NCI-H2171 treated with DMSO at 0.1 percent for 48 hours (cell line): Measurements from ENCODE around the gene RAB20.
"Not testable (repeated sequence)": the region's sequence is repeated elsewhere in the genome, so short reads cannot be mapped to it uniquely, and the experiment has no call there.

Experiments used
- DNase-seq: peaks from one replicate; lab custom pipeline; 2025; lab: John Stamatoyannopoulos, UW

RAB20 gene, protein sequence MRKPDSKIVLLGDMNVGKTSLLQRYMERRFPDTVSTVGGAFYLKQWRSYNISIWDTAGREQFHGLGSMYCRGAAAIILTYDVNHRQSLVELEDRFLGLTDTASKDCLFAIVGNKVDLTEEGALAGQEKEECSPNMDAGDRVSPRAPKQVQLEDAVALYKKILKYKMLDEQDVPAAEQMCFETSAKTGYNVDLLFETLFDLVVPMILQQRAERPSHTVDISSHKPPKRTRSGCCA

DNA sequence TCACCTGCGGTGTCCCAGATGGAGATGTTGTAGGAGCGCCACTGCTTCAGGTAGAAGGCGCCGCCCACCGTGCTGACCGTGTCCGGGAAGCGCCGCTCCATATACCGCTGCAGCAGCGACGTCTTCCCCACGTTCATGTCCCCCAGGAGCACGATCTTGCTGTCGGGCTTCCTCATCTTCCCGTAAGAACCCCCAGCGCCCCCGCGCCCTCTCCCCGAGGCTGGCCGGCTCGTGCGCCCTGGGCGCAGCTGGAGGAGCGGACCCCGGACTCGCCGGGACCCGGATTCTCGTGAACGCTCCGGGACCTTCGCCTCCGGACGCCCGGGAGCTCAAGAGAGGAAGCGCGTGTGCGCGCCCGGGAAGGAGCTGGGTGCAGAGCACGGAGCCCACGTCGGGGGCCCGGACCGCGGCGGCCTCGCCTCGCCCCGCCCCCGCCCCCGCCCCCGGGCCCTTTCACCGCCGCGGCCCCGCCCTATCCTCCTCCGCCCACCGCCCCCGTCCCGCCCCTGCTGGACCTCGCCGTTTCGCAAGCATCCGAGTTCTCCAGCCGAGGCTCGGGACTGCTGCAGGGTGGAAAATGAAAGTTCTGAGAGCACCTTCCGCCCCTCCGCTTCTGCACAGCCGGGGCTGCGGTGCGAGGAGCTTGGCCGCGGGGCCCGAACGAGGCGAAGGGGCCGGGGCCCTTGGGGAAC lies at the start of gene RAB20:
TSS of gene RAB20 (minus strand) at position 379 of the 692 bp plus-strand sequence. CDS start at position 176, 203 bp downstream.
- no peak for DNase-seq

- no peak for DNase-seq
These were observed 49.6 kb upstream of the RAB20 start for GRCh38 chr13:110610955-110611595.

DNA sequence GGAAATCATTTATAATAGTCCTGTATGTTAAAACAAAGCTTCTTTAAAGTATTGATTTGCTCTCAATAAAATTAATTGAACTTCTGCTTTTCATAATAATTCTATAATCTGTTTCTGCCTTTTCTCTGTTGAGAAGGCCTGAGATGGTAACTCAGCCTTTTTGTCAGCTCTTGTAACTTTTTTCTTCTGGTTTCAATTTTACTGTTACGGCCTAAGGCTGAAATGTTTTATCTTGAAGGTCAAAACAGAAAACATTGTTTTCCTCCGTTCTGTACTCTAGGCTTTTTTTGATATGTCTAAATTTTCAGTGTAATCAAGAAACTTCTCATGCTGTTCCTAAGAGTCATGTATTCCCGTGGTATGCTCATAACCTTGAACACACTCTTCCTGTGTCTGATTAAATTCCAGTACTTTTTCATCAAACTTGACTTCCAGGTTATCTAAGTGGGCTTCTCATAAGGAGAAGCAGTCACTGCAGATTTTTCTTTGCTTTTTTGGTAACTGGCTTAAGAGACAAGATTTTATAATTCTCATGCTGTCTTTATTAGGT lies 46.2 kb upstream of the RAB20 start:
- no peak for DNase-seq

DNA sequence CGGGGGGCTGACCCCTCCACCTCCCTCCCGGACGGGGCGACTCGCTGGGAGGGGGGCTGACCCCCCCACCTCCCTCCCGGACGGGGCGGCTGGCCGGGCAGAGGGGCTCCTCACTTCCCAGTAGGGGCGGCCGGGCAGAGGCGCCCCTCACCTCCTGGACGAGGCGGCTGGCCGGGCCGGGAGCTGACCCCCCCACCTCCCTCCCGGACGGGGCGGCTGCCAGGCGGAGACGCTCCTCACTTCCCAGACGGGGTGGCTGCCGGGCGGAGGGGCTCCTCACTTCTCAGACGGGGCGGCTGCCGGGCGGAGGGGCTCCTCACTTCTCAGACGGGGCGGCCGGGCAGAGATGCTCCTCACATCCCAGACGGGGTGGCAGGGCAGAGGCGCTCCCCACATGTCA lies 44.8 kb upstream of the RAB20 start:
- DNase-seq: not testable (repeated sequence)

GRCh38 chr13:110605132-110605531 lies 43.6 kb upstream of the RAB20 start:
- no peak for DNase-seq

- no peak for DNase-seq
These were observed 39.5 kb upstream of the RAB20 start for GRCh38 chr13:110600980-110601379.

DNA sequence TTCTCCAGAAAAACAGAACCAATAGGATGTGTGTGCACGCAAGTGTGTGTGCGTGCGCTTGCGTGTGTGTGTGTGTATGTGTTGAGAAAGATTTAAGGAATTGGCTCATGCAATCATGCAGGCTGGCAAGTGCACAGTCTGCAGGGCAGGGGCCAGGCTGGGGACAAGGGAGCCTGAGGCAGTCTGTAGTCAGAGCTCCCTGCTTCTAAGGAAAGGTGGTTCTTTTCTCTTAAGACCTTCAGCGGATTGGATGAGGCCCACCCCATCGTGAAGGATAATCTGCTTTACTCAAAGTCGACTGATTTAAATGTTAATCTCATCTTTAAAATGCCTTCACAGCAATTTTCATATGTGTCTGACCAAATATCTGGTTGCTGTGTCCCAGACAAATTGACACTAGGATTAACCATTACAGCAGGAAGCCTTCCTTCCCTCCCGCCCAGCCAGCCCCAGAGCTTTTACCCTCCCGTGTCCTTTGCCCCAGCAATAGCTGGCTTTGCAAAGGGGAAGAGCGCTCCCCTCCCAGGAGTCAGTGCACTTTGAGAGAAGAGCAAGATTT lies 38.8 kb upstream of the RAB20 start:
- DNase-seq: no peak

- no peak for DNase-seq
These were observed 35.6 kb upstream of the RAB20 start for GRCh38 chr13:110597041-110597689.

DNA sequence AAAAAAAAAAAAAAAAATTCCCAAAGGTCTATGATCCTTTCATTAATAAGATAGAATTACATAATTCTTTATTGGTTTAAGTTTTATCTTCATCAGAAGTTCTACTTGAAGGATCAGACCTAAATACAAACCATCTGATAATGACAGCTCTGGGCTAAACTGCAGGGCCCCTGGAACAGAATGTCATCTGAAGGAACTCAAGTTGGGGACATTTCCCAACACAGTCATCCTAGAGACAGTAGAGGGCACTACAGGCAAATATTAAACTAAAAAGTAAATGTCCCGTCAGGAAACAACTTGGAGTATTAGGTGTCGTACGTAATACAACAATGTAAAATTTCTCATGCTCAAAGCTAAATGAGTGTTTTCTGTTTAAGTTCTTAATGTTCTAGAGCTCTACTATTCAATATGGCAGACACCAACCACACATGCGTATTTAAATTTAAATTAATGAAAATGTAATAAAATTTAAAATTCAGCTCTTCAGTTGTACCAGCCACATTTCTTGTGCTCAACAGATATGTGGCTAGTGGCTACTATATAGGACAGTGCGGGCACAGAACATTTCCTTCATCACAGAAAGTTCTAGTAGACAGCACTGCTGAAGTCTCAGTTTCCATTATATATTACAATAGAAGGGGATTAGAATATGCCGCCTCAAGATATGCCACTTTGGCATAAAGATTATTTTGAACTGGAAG lies 32.1 kb upstream of the RAB20 start:
- DNase-seq: peak; percentile 40

DNA sequence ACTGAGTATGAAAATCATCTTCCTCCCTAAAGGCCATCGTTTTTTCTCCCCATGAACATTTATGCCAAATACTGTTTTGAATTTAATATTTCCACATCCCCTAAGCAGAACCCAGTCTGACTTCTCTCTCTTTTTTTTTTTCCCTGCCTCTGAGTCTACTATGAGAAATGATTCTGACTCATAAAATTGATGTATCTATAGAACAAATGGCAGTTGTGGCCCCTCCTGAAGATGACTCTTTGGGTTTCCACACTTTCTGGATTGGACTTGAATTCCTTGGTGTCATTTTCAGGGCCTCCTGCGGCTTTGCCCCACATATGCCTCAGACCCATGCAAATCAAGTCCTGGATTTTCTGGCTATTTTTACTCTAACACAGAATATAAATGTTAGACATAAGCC lies 31.1 kb upstream of the RAB20 start:
- no peak for DNase-seq

GRCh38 chr13:110590577-110590976 lies 29.1 kb upstream of the RAB20 start:
- DNase-seq: no peak

- no peak for DNase-seq
These were observed 28.4 kb upstream of the RAB20 start for GRCh38 chr13:110589793-110590390.

GRCh38 chr13:110583178-110583865 lies 21.8 kb upstream of the RAB20 start:
- DNase-seq: no peak

DNA sequence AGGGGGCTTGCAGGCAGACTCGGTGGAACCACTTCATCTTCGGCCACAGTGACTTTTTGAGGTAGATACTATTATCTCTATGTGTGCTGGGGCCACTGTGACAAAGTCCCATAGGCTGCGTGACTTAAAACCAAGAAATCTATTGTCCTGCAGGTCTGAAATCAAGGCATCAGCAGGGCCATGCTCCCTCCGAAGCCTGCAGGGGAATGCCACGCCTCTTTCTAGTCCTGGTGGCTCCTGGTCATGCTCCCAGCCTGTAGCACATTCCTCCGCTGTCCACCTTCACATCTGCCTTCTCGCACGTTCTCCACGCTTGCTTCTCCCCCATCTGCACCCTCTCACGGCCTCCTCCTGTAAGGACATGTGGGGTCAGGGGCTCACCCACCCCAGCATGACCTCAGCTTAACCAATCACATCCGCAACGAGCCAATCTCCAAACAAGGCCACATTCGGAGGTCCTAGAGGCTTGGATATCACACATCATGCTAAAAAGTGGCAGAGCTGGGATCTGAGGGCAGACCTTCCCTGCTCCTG lies 21.0 kb upstream of the RAB20 start:
- no peak for DNase-seq

- no peak for DNase-seq
These were observed 20.1 kb upstream of the RAB20 start for GRCh38 chr13:110581506-110582185.

DNA sequence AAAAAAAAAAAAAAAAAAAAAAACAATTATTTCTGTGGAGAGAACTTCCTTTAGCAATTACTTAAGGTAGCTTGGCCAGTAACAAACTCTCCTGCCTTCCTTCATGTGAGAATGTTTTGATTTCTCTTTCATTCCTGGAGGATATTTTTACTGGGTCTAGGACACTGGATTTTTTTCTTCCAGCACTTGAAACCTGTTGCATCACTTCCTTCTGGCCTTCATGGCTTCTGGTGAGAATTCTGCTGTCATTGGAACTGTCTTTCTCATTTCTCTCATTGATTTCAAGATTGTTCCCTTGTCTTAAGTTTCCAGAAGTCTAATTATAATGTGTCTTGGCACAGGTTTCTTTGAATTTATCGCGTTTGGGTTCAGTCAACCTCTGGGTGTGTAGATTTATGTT lies 19.3 kb upstream of the RAB20 start:
- DNase-seq: no peak

- no peak for DNase-seq
These were observed 16.8 kb upstream of the RAB20 start for GRCh38 chr13:110578363-110578762.

DNA sequence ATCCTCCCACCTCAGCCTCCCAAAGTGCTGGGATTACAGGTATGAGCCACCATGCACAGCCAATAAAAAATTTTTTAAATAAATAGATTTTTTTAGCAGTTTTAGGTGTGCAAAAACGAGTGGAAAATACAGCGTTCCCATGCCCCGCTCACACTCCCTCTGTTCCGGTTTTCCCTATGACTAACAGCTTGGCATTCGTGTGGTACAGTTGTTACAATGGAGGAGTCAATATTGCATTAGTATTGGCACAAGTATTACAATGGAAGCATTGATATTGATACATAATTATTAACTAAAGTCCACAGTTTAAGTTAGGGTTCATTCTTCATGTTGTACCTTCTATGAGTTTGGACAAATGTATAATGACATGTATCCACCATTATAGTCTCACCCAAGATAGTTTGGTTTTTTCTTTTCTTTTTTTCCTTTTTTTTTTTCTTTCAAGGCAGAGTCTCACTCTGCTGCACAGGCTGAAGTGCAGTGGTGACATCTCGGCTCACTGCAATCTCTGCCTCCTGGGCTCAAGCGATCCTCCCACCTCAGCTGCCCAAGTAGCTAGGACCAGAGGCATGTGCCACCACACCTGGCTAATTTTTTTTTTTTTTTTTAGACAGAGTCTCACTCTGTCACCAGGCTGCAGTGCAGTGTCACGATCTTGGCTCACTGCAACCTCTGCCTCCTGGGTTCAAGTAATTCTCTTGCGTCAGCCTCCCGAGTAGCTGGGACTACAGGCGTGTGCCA lies 15.4 kb upstream of the RAB20 start:
- DNase-seq: no peak

DNA sequence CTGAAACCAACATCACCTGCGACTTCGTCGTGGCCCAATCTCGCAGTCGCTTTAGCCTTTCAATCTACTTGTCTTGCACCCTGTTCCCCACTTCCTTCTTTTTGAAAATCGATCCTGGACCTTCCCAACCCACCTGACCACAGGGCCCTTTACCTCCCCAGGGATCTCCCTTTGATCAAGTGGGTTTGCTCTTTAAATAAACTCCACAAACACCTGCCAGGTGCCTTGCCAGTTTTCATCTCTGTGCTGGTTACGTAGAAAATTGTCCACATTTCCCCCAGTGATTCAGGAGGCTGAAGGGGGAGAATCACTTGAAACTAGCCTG lies 14.5 kb upstream of the RAB20 start:
- no peak for DNase-seq
